Loucy (cell line): ENCODE measurements around the gene TTC39B.

Experiments
- CTCF ChIP-seq: fragments of 200-600 bp; sonication (generic); conservative IDR thresholded peaks from 2 replicates; pipeline ENCODE4 v1.5.1; 2014; ENCODE audit warnings: mild to moderate bottlenecking, antibody characterized with exemption, low read length
- EZH2phosphoT487 ChIP-seq: fragments of 200-600 bp; IDR thresholded peaks from 2 replicates; pipeline ENCODE4 v1.6.1; 2018; ENCODE audit warnings: antibody characterized with exemption, mild to moderate bottlenecking, moderate library complexity, borderline replicate concordance

DNA sequence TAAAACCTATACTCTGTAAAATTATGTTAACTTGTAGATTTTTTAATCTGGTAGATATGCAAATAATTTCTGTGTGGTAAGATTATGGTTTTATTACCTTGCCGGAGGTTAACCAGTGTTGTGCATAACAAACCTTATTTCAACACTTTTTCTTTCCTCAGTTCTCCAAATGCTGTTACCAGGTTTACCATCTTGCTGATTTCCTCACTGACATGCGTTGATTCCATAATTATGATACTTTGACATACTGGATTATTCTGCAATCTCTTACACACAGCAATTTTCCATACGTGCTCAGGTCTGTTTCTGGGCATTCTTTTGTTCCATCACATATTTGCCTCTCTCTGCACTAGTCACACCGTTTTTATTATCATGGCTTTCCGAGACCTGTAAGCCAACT, 77.6 kb downstream of the TTC39B start:
- no peak for TF ChIP-seq CTCF
- TF ChIP-seq EZH2phosphoT487: no peak
